ENCODE measurements around the gene EMP3.
A peak's percentile ranks its signal among the peaks of the same experiment; 100 is the strongest.

DNA sequence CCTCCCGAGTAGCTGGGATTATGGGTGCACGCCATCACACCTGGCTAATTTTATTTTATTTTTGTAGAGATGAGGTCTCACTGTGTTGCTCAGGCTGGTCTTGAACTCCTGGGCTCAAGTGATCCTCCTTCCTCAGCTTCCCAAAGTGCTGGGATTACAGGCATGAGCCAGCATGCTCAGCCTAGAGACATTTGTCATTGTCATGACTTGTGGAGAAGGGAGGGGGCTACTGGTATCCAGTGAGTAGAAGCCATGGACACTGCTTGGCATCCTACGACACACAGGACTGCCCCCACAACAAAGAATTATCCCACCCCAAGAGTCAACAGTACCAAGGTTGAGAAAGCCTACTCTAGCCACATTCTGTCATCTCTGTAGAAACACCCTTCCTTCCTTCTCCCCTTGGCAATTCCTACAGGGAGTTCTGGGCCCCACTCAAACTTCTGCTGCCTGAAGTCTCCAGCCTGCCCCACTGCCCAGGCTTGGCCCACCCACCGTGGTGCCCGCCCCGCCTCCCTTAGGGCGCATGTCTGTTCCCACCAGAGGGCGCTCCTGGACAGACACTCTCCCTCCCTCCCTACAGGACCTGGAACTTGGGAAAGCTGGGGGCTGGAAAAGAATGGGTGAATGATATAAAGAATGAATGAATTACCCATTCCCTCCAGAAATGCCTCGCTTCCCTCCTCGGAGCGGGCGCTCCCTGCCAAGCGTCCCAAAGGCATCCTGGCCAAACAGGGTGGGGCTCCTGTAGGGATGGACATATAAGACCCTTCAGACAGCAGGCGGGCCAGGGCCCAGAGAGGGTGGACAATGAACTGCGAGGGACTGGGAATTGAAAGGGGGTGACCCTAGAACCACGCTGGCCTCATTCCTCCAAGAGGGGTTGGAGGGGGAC is 5.5 kb upstream of the EMP3 start:
- TF ChIP-seq, protein P1, sequence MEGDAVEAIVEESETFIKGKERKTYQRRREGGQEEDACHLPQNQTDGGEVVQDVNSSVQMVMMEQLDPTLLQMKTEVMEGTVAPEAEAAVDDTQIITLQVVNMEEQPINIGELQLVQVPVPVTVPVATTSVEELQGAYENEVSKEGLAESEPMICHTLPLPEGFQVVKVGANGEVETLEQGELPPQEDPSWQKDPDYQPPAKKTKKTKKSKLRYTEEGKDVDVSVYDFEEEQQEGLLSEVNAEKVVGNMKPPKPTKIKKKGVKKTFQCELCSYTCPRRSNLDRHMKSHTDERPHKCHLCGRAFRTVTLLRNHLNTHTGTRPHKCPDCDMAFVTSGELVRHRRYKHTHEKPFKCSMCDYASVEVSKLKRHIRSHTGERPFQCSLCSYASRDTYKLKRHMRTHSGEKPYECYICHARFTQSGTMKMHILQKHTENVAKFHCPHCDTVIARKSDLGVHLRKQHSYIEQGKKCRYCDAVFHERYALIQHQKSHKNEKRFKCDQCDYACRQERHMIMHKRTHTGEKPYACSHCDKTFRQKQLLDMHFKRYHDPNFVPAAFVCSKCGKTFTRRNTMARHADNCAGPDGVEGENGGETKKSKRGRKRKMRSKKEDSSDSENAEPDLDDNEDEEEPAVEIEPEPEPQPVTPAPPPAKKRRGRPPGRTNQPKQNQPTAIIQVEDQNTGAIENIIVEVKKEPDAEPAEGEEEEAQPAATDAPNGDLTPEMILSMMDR (IDR thresholded peaks at IDR 0.05) = peak; percentile 31 to 61 (median 60)
- TF ChIP-seq POLR2A (IDR thresholded peaks at IDR 0.05) = no peak

All from testis (tissue), 2 donors.